HepG2 (cell line): ENCODE data around the gene FITM1. TPM values are rescaled to one million over a fixed set of nuclear protein-coding genes. Genes with fewer than 3 reads are reported as not detected.
A peak's percentile ranks its signal among the peaks of the same experiment; 100 is the strongest.

Experiments used
- CCDC6 ChIP-seq: sonication (generic); formaldehyde crosslinking; IDR thresholded peaks from 2 replicates; pipeline ENCODE4 v1.8.1; 2022; ENCODE audit warnings: mild to moderate bottlenecking, missing genetic modification reagents, moderate library complexity
- HOMEZ ChIP-seq: IDR thresholded peaks from 2 replicates; pipeline ENCODE4 v1.6.1; 2016; ENCODE audit warnings: low read depth
- PRDM4 ChIP-seq: sonication (generic); formaldehyde crosslinking; IDR thresholded peaks from 2 replicates; pipeline ENCODE4 v1.9.0; 2021; ENCODE audit warnings: missing genetic modification reagents, borderline replicate concordance
- ZFP36L1 ChIP-seq: sonication (generic); formaldehyde crosslinking; IDR thresholded peaks from 2 replicates; pipeline ENCODE4 v1.8.0; 2022; ENCODE audit warnings: mild to moderate bottlenecking, missing genetic modification reagents, moderate library complexity
- ZNF414 ChIP-seq: sonication (generic); formaldehyde crosslinking; IDR thresholded peaks from 2 replicates; pipeline ENCODE4 v1.5.0; 2020; ENCODE audit warnings: missing genetic modification reagents
- ZNF451 ChIP-seq: sonication (generic); formaldehyde crosslinking; IDR thresholded peaks from 2 replicates; pipeline ENCODE4 v1.5.0; 2020; ENCODE audit warnings: mild to moderate bottlenecking, missing genetic modification reagents
- ZNF513 ChIP-seq: sonication (generic); formaldehyde crosslinking; conservative IDR thresholded peaks from 2 replicates; pipeline ENCODE4 v1.5.0; 2020; ENCODE audit warnings: missing genetic modification reagents
- ZNF570 ChIP-seq: sonication (generic); formaldehyde crosslinking; IDR thresholded peaks from 2 replicates; pipeline ENCODE4 v1.4.0; 2020; ENCODE audit warnings: mild to moderate bottlenecking, missing genetic modification reagents, borderline replicate concordance
- ZNF746 ChIP-seq: sonication (generic); formaldehyde crosslinking; IDR thresholded peaks from 2 replicates; pipeline ENCODE4 v1.8.0; 2022; ENCODE audit warnings: mild to moderate bottlenecking, missing genetic modification reagents
- ZNF800 ChIP-seq: sonication (generic); formaldehyde crosslinking; IDR thresholded peaks from 2 replicates; pipeline ENCODE4 v1.4.0; 2020; ENCODE audit warnings: missing genetic modification reagents
- polyA plus RNA-seq, 8 experiments: library from polyadenylated mRNA; depleted of rRNA in 3 of 8; stranded (reverse) in 7 of 8; unstranded in 1 of 8; fragments of >200 nt; fragmentation: Illumina TruSeq in 4 of 8; extraction: Trizol in 4 of 8; gene quantifications; 2 replicates each; pipeline versions ENCODE4 v1.2.1 to v1.2.3, GENCODE V29; 2011 to 2016; ENCODE audit warnings: low read depth in 4 of 8, missing spikeins in 1 of 8, mixed read lengths in 1 of 8; ENCODE audit not compliant: insufficient read depth in 1 of 8
- total RNA-seq, 5 experiments: library from RNA; depleted of rRNA; stranded (reverse); fragments of >200 nt; fragmentation: Illumina TruSeq; extraction: Trizol; gene quantifications; 2 replicates each; pipeline ENCODE4 v1.2.3, GENCODE V29; 2016; ENCODE audit warnings: low read depth in 1 of 5

Gene FITM1
- total and polyA plus RNA-seq, 2 of the 13 experiments (the other 11 are each of a cell fraction or from before 2014, with no cell fraction given): 2.7 to 5.8 TPM

GRCh38 chr14:24093901-24094840 lies 36.3 kb upstream of the FITM1 start, which contains the start of gene PCK2 (continued):
- TF ChIP-seq CCDC6 (CRISPR knock-in tag) (no peak), ZNF513 (peak; percentile 99; the same call in 1 of the 2 replicates), ZNF800 (CRISPR knock-in tag) (peak; percentile 82; the same call in 1 of the 2 replicates), PRDM4 (CRISPR knock-in tag) (peak; percentile 81; the same call in 1 of the 2 replicates), ZNF414 (CRISPR knock-in tag) (no peak), HOMEZ (CRISPR knock-in tag) (peak; percentile 93), ZNF746 (CRISPR knock-in tag) (no peak), ZNF451 (CRISPR knock-in tag) (peak; percentile 87), ZNF570 (CRISPR knock-in tag) (no peak), ZFP36L1 (CRISPR knock-in tag) (no peak)
